Suprapubic skin (tissue), 4 donors: ENCODE results near the gene GMDS.

Source experiments
- EP300 ChIP-seq: sonication (generic); formaldehyde crosslinking; IDR thresholded peaks from one replicate; pipeline ENCODE4 v1.6.1; 2017; ENCODE audit warnings: antibody characterized with exemption
- POLR2A ChIP-seq, 2 donors: fragments of 450-650 bp; IDR thresholded peaks; one replicate each; pipeline ENCODE4 v1.6.1; 2017; ENCODE audit warnings: antibody characterized with exemption in 2 of 2, mild to moderate bottlenecking in 2 of 2, moderate library complexity in 2 of 2
- POLR2AphosphoS5 ChIP-seq, 3 donors: sonication (generic); formaldehyde crosslinking; IDR thresholded peaks; one replicate each; pipeline ENCODE4 v1.6.1; 2017; ENCODE audit warnings: antibody characterized with exemption in 3 of 3
- TF ChIP-seq, protein P1 (sequence below), 2 donors: fragments of 200-600 bp in 1 of 2; fragments of 450-650 bp in 1 of 2; sonication (generic) in 1 of 2; IDR thresholded peaks; one replicate each; pipeline ENCODE4 v1.5.1; 2016 to 2019; ENCODE audit warnings: antibody characterized with exemption in 2 of 2, mild to moderate bottlenecking in 1 of 2, moderate library complexity in 1 of 2

DNA sequence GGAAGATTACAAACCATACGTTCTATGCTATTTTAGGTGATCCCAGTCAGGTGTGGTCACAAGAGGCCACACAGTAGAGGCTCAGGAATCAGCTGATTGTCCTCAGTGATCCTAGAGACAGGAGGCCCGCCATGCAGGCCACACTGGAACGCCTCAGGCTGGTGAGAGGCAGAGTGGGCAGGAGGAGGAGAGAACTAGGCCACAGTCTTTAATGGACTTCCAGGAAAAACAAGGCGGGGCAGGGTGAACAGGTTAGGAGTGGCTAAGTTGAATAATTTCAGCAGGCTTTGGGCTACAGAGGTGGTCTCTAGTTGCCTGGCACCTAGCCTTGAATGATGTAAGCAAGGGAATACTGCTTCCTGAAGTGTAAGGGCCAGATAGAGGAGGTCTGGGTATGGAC, 101.2 kb downstream of the GMDS start:
- TF ChIP-seq POLR2A (IDR thresholded peaks at IDR 0.05), result no peak
- TF ChIP-seq, protein P1, sequence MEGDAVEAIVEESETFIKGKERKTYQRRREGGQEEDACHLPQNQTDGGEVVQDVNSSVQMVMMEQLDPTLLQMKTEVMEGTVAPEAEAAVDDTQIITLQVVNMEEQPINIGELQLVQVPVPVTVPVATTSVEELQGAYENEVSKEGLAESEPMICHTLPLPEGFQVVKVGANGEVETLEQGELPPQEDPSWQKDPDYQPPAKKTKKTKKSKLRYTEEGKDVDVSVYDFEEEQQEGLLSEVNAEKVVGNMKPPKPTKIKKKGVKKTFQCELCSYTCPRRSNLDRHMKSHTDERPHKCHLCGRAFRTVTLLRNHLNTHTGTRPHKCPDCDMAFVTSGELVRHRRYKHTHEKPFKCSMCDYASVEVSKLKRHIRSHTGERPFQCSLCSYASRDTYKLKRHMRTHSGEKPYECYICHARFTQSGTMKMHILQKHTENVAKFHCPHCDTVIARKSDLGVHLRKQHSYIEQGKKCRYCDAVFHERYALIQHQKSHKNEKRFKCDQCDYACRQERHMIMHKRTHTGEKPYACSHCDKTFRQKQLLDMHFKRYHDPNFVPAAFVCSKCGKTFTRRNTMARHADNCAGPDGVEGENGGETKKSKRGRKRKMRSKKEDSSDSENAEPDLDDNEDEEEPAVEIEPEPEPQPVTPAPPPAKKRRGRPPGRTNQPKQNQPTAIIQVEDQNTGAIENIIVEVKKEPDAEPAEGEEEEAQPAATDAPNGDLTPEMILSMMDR (IDR thresholded peaks at IDR 0.05), result no peak
- TF ChIP-seq EP300, result no peak
- no peak for TF ChIP-seq POLR2AphosphoS5 (IDR thresholded peaks at IDR 0.05)
